GM19438 (cell line): ENCODE data around the gene NPAS3.

Source experiments
- ATAC-seq: cut with Tn5 transposase; IDR thresholded peaks from one replicate; pipeline ENCODE4 v1.9.1; 2021; ENCODE audit warnings: low read depth; ENCODE audit not compliant: unreplicated experiment

Gene NPAS3

GRCh38 chr14:33528655-33529054 lies 590.0 kb downstream of the NPAS3 start:
- no peak for ATAC-seq

- ATAC-seq = no peak
These were observed 591.4 kb downstream of the NPAS3 start for GRCh38 chr14:33529787-33530757.

- ATAC-seq = no peak
These were observed 593.9 kb downstream of the NPAS3 start for GRCh38 chr14:33532553-33532952.

DNA sequence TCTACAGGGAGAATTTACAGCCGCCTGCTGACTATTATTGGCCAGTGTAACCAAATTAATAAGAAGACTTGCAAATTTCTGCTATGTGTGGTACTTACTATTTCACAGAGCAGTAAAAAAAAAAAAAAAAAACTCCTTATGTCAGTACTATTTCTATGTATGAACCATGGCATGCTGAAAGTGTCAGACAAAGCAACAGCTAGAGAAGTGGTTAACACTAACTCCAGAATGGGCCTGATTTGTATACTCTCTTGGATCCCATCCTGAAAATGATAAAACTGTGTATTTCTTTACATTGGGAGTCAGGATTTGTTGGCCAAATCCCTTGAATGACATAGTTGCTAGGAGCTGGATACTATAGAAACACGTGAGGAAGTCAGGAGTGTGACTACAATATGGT lies 595.4 kb downstream of the NPAS3 start:
- ATAC-seq = no peak

DNA sequence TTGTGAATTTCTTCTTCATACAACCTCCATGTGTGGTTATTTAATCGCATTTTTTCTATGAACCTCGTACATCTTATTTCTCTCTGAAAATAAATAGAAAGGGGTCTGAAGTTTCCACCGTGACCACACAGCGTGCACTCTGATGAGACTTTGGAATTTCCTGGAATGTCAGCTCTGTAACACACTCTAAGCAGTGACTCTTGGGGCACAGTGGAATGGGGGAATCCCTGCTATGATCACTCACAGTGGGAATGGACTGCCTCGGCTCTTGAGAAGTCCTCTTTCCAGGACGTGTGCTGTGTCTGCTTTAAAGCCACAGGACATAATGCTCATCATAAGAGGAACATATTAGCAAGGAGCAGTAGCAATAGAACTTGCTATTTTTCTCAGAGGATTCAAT lies 596.0 kb downstream of the NPAS3 start:
- ATAC-seq = no peak

- ATAC-seq = no peak
These were observed 601.3 kb downstream of the NPAS3 start for GRCh38 chr14:33539918-33540357.

- ATAC-seq = no peak
These were observed 602.5 kb downstream of the NPAS3 start for GRCh38 chr14:33541171-33541570.

GRCh38 chr14:33542338-33543287 lies 603.9 kb downstream of the NPAS3 start:
- ATAC-seq = no peak

GRCh38 chr14:33545696-33546095 lies 607.0 kb downstream of the NPAS3 start:
- no peak for ATAC-seq

GRCh38 chr14:33548606-33549005 lies 609.9 kb downstream of the NPAS3 start:
- no peak for ATAC-seq

GRCh38 chr14:33551963-33552362 lies 613.3 kb downstream of the NPAS3 start:
- no peak for ATAC-seq

- no peak for ATAC-seq
These were observed 615.1 kb downstream of the NPAS3 start for GRCh38 chr14:33553706-33554278.

- no peak for ATAC-seq
These were observed 616.3 kb downstream of the NPAS3 start for GRCh38 chr14:33554988-33555387.

- ATAC-seq = no peak
These were observed 617.2 kb downstream of the NPAS3 start for GRCh38 chr14:33555710-33556350.

DNA sequence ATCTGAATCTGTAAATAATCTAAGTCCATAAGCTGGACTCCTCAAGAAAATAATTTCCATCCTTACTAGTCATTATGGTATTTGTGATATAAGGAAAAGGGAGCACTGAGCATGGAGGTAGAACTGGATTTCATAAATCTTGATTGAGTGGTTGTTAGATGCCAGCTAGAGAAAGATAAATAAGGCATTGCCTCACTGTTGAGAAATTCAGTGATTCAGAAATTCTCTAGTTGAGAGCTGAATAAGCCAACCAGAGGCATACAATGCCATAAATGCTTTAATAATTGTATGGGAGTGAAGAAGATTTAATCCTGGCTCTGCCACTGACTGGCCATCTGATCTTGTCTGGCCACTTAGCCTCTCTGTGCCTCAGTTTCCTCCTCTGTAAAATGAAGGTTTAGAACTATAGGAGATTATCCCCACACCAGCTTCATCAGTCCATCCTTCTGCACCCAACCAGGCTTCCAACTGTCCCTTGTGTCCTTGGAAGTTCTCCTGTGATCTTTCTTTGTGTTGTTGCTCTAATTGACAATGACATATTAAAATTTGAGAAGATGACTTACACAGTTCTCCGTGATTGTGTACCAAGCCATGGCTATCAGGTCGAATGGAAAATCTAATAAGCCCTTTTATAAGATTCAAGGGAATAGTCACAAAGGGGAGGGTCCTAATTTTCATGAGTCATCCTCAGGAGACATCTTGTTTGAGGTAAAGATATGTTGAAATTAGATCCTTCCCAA lies 617.9 kb downstream of the NPAS3 start:
- no peak for ATAC-seq

DNA sequence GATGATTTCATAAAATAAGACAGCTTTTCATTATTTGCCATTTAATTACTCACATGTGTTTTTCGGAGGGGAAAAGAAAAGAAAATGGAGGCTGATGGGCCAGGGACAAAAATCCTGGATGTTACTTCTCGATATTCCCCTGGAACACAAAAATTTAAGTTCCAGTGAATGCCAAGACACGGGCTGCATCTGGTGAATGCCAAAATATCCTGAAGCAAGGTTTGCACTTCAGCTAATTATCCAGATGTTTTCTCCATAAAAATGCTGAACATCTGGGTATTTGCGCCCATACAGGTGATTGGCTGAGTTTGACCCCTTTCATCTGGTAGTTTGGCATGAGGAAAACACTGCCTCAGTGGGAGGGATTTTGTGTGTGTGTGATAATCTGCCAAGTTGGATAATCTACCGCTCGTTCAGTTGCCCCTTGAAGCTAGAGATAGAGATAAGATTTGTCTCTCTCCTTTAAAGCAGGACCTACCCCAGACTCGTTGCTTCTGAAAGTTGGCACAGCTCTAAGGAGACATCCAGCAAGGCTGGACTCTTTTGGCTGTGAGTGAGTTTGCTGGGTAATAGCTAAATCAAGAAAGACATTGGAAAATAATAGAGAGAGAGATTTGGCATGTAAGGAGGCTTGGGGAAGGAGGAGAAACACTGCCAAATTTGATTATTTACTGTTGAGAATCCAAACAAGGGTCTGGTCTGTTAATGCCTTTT lies 622.2 kb downstream of the NPAS3 start:
- ATAC-seq = no peak

GRCh38 chr14:33561488-33562175 lies 623.0 kb downstream of the NPAS3 start:
- no peak for ATAC-seq

GRCh38 chr14:33563191-33563900 lies 624.7 kb downstream of the NPAS3 start:
- ATAC-seq = no peak
